NCI-H146 treated with DMSO at 0.1 percent for 48 hours (cell line): ENCODE data around the gene RASA3.

Experiments
- DNase-seq: peaks from one replicate; lab custom pipeline; 2025; ENCODE audit not compliant: unreplicated experiment; lab: John Stamatoyannopoulos, UW

RASA3 gene

DNA sequence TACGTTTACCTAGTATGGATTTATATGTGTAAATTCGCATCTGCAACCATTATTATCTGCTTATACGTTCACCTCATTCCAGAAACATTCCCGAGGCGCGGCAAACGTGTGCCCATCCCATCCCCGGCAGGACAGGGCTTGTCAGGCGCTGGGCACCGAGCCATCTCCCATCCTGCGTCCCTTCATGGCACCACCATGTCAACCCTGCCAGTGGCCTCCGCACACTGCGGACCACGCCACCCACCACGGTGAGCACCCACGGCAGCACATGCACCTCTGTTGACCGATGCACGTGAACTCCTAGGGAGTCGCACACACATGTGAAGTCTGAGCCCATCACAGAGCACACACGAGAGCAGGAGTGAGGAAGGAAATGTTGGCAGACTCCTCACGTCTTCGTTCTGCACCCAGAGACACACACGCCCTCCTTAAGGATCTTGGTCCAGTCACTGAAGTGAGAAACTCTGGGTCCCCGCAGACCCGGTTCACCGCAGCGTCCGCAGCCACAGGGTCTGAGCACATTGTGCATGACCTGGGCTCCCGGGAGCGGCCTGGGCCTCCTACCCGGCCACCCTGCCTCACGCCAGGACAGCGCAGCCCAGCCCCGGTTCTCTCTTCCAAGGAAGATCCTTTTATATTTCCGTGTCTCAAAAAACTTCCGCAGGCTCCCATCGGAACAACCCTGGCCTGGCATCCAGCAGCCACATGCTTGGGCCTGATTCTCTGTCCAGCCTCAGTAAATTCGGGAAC, 90.2 kb downstream of the RASA3 start:
- DNase-seq: no peak

DNA sequence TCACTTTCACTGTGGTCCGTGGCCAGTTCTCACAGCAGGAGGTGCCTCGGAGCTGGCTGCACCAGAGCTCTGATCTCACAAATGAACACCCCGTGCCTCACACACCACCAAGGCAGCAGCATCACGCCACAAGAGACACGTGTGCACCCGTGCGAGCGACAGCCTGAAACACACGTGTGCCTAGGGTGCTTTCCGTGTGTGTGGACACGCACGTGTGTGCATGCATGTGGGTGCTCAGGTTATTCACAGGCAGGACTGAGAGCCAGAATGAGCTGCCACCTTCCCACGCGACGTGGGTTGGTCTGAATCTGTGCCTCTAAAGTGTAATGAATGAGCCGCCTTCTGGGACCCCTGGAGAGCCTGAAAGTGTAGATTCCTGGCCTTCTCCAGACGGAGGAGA, 90.9 kb downstream of the RASA3 start:
- DNase-seq: no peak

DNA sequence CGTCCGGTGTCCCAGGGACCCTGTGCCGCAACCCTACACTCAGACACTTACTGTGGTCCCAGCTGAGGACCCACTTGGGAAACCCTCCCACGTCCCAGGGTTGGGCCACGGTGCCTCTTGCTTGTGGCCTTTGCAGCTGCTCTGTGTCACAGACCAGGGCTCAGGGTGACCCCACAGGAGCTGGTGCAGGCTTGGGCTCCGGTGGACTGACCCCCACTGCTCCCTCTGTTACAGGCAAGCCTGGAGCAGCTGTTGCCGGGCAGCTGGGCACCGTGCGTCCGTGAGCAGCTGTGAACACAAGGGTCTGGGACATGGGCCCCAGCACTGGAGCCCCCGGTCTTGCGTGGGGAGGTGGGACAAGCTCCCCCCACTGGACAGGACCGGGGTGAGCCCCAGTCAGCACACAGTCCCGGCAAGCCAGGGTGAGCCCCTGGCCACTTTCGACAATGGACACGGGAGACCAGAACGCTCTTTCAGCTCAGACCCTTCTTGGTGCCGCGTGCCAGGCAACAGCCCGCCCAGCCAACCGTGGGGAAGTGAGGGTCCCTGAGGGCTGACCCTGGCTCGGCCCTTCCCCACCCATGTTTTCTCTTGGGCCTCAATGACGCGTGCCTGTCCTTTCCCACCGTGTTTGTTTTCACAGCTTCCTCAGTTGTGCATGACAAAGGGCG, 92.8 kb downstream of the RASA3 start:
- DNase-seq: no peak

DNA sequence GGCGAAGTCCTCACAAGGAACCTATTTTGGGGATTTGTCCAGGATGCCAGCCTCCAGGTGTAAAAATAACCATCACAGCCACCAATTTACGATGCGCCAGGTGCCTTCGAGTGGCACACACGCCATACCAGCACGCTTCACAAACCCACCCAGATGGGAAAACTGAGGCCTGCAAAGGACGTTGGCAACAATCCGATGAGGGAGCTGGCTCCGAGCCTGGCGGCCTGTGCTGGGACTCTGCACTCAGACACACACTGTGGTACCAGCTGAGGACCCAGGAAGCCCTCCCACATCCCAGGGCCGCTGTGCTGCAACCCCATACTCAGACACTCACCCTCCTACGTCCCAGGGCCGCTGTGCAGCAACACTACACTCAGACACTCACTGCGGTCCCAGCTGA, 93.5 kb downstream of the RASA3 start:
- DNase-seq: no peak

DNA sequence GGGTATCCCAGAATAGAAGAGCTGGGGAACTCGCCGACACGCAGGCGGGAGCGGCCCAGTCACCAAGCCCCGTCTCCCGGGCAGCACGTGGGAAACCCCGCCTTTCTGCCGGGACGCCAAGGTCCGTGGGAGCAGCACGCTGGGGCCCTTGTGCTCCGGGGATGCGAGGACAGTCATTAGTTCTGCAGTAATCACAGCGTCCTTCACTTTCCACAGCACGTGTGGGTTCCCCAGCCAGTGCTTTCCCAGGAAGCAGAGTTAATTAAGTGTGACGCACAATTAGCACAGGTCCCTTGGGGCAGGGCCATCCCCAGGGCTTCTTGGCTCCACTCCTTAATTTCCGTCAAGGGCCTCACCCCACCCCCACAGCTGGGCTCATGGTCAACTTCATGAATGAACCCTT, 94.2 kb downstream of the RASA3 start:
- no peak for DNase-seq

DNA sequence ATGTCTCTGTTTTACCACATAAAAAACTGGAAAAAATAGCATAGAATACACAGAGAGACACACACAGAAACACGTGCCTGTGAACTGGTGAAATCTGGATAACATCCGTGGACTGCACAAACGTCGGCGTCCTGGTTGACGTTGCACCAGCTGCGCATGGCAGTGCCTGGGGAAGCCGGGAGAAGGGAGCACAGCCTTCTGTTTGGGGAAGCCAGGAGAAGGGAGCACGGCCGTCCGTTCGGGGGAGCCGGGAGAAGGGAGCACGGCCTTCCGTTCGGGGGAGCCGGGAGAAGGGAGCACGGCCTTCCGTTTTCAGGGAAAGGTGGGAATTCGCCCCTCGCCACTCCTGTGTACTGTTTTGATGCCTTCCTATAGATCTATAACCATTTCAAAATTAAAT, 94.7 kb downstream of the RASA3 start:
- no peak for DNase-seq

DNA sequence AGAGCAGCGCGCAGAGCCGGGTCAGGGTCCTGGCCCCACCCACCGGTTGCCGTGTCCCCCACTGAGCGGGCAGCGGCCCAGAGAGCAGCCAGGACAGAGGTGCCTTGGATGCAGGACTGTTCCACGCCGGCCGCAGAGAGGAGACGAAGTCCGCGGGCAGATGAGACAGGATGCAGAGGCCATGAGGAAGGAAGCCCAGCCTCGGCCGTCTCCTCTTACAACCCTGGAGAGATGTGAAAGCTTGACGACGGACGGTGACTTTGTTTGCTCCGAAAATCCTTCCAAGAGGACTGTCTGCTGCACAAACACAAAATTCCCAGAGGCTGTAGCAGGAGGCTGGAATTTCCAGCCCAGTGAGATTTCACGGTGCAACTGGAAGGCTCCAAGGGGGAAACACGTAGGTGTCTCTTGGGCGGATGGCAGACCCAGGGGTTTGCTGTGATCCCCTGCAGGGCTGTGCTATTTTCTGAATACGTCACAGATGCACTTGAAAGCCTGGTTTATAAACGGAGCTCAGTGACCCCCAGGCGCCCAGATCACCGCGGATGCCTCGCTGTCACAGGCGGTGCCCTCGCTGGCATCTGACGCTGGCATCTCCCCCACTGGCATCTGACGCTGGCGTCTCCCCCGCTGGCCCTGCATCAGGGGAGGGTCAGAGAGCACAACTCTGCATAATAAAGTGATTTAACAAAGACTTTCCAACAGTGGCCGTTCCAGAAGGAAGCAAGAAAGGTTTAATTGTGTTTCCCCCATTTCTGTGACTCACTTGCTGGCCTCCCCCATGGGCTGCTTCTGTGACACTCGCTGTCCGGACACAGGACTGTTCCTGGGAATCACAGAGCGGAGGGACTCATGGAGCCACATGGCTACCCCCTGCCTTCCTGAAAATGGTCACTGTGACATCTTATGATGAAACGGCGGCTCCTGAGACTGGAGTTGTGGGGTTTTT, 96.6 kb downstream of the RASA3 start:
- no peak for DNase-seq

DNA sequence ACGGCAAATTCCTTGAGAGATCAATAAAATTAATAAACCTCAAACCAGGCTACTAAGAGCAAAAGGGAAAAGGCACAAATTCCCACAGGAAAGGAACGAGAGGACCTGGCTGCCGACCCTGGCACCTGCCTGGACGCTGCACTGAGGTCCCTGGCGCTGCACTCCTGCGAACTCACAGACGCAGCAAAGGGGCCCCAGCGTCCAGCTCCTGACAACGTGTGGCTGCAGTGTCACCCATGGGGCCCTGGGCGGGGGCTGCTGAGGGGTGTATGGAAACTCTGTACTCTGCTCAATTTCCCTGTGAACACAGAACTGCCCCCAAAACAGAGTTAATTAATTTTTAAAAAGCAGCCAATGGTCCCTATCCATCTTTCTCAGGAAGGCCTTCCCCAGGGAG, 97.2 kb downstream of the RASA3 start:
- DNase-seq: no peak

DNA sequence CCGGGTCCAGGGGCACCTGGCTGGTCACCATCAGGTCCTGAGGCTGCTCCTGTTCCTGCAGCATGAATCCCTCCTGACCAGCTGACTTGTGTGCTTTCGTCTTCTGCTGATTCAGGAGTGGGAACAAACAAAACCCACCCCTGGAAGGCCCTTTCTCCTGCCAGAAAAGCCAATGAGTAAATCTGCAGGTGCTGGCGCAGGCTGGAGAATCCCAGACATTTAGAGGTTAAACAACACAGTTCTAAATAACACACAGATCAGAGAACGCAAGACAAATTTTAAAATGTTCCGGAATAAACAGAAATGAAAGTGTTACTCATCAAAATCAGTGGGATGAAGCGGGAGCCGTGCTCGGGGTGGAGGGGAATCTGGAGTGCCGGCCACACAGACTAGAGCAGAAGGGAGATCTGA, 97.9 kb downstream of the RASA3 start:
- no peak for DNase-seq

DNA sequence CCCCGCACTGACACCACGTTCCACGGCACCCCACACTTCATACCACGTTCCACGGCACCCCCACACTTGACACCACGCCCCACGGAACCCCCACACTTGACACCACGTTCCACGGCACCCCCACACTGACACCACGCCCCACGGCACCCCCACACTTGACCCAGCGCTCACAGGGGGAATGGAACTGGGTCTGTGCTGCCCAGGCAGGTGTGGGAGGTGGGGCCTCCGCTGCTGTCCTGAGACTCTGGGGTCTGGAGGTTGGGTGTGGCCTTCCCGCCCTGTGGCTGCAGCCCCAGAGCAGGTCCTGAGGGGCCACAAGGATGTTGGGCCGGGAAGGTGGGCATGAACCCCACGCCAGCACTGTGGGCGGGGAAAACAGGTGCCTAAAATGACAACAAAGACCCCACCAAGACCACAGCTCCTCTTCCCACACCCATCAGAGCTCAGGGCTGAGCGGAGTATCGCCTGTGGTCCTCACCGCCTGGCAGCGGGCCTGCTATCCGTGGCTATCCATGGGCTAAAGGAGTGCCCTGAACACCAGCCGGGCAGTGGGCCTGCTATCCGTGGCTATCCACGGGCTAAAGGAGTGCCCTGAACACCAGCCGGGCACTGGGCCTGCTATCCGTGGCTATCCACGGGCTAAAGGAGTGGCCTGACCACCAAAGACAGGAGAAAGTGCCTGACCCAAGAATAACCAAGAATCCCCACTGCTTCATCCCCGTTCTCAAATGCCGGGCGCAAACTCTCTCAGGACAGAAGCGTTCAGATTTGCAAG, 98.7 kb downstream of the RASA3 start:
- no peak for DNase-seq

DNA sequence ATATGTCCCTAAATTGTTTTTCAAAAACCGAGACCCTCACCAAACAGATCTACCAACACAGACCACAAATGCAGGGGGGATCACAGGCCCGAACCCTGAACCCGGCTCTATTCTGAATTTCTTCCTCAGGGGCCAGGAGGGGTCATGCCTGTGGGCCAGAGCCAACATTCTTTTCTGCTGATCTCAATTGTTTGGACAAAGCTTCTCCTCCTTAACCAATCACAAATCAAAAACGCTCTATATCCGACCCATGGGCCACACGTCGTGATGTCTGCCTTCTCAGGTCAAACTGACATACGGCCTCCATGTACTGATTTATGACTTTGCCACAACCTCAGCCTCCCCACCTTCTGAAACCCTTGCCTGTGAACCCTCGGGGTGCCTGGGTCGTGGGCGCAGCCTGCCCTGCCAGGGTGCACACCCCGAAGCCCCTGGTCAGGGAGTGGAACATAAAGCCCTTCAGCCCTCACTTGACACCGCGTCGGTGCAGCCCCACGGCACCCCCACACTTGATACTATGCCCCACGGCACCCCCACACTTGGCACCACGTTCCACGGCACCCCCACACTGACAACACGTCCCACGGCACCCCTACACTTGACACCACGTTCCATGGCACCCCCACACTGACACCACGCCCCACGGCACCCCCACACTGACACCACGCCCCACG, 100.2 kb downstream of the RASA3 start:
- no peak for DNase-seq

DNA sequence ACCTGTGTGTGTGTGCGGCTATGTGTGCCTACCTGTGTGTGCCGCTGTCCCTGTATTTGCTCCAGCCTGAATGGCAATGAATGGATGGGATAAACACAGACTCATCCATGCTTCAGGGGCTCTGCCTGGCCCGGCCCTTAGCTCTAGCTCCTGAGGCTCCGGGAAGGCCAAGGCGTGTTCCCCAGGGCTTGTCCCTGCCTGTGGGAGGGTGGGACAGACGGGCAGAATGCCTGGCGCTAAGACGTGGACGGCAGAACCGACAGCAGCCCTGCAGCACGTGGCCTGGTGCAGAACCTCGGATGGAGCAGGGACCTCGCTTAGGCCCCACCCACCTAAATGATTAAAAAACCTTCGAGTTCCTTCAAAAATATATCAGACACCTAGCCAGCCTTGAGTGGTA, 100.8 kb downstream of the RASA3 start:
- DNase-seq: no peak

DNA sequence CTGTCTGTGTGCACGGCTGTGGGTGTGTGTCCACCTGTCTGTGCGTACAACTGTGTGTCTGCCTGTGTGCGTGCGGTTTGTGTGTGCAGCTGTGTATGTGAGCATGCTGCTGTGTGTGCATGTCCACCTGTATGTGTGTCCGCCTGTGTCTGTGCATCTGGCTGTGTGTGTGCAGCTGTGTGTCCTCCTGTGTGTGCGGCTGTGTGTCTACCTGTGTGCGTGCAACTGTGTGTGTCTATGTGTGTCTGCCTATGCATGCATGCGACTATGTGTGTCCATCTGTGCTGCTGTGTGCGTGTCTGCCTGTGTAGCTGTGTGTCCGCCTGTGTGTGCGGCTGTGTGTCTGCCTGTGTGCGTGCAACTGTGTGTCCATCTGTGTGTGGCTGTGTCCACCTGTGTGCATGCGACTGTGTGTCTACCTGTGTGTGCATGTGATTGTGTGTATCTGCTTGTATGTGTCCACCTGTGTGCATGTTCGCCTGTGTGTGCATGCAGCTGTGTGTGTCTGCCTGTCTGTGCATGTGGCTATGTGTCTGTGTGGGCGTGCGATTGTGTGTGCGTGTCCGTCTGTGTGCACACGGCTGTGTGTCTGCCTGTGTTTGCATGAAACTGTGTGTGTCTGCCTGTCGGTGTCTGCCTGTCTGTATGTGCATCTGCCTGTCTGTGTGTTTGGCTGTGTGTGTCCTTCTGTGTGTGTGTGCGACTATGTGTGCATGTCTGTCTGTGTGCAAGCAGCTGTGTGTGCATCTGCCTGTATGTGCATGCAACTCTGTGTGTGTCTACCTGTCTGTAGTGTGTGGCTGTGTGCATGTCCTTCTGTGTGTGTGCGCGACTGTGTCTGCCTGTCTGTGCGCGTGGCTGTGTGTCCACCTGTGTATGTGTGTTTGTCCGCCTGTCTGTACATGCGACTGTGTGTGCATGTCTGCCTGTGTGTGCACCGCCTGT, 101.5 kb downstream of the RASA3 start:
- DNase-seq: no peak

DNA sequence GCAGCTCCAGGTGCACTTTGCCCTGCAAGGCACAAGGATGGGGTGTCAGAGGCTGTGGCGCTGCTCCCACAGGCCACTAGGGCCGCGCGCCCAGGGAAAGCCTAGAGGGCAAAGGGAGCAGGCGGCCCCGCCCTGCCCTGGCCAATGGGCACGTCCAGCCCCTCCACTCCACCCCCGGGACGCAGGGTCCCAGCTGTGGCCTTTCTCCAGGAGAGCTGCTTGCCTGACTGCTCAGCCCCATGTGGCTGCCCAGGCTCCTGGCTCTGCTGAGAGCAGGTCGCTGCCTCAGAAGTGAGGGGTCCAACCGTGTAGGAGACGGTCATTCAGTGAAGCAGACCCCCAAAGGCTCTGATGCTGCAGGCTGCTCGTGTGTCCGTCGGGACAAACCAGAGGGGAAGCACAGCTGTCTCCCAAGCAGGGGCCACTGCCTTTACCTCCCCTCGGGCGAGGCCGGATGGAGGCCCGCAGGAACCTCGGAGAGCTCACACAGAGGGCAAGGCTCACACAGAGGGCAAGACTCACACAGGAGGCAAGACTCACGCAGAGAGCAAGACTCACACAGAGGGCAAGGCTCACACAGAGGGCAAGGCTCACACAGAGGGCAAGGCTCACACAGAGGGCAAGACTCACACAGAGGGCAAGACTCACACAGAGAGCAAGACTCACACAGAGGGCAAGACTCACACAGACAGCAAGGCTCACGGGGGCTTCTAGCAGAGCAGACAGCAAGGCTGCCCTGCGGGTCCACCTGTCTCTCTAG, 102.4 kb downstream of the RASA3 start:
- DNase-seq: no peak

DNA sequence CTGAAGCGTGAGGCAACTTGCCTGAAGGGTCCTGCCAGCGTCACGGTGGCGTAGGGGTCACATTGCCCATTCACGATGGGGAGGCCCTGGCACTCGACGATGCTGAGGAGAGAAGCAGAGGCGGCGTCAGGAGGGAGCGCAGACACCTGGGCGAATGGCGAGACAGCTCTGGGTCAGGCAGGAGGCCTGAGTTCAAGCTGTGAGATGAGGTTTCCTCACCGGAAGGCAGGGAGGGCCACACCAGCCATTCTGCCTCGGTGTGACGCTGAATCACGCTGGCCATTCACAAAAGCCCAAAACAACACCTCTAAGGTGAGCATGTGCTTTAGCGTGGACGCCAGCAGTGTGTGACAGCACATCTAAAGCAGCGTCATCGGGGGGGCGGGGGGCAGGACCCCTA, 104.6 kb downstream of the RASA3 start:
- no peak for DNase-seq

DNA sequence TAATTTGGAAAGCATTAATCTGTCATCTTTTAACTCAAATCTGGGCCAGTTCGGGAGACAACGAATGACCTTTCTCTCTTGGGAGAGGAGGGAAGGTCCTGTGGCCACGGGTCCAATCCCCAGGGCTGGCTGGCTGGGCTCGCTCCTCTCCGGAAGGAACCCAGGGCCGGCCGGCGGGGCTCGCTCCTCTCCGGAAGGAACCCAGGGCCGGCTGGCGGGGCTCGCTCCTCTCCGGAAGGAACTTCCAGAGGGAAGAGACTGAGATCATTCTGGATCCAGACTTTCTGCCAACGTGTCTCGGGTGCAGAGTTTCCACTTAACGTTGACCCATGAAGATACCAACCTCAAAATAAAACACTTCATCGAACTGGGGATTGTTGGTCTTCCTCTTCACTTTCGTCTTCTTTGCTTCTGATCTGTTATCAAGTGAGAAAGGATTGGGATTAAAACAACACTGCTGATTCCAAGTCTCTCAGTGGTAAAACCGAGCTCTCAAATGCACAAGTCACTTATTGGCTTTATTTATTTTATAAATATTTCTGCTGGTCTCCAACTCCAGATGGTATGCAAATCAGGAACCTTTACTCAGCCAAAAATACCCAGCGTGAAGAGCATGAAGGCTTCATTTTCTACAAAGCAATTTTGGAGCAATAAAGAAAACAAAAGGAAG, 105.2 kb downstream of the RASA3 start:
- DNase-seq: no peak

DNA sequence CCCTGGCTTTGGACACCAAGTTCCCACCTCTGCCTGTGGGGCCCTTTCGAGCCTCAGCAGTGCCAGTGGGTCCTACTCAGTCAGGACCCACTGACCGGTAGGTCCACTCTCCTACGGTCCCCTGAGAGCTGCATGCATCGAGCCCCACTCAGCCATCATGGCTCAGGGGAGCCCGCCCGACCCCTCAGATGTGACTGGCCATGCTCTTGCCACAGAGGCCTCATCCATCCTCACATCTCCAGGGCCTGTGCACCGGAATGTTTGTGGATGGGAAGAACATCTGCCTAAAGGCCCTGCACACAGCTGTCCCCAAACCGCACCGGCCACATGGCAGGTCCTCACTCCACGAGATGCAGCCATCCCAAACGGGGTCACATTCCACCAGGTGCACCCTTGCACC, 105.9 kb downstream of the RASA3 start:
- no peak for DNase-seq
